Inferior parietal cortex (tissue), 1 donor: ENCODE measurements around the gene SPACA7.

Source experiments
- DNase-seq: peaks from one replicate; pipeline ENCODE4 v3.0.0-alpha.2; 2016; ENCODE audit errors: extremely low spot score

The SPACA7 gene

GRCh38 chr13:112447761-112448603, 71.8 kb downstream of the SPACA7 start:
- no peak for DNase-seq

GRCh38 chr13:112448621-112449544, 72.7 kb downstream of the SPACA7 start:
- DNase-seq: no peak

GRCh38 chr13:112449545-112449930, 73.4 kb downstream of the SPACA7 start:
- no peak for DNase-seq

GRCh38 chr13:112450118-112450903, 74.2 kb downstream of the SPACA7 start:
- no peak for DNase-seq

GRCh38 chr13:112450904-112451240, 74.7 kb downstream of the SPACA7 start:
- no peak for DNase-seq

GRCh38 chr13:112451512-112452379, 75.6 kb downstream of the SPACA7 start:
- DNase-seq: no peak

- DNase-seq: no peak
Observed at GRCh38 chr13:112452380-112453206, 76.4 kb downstream of the SPACA7 start.

GRCh38 chr13:112453207-112453829, 77.2 kb downstream of the SPACA7 start:
- no peak for DNase-seq

GRCh38 chr13:112453874-112454647, 77.9 kb downstream of the SPACA7 start:
- DNase-seq: no peak

- DNase-seq: no peak
Observed at GRCh38 chr13:112454648-112455334, 78.6 kb downstream of the SPACA7 start.

GRCh38 chr13:112455476-112456059, 79.4 kb downstream of the SPACA7 start:
- no peak for DNase-seq

GRCh38 chr13:112456138-112457056, 80.2 kb downstream of the SPACA7 start:
- no peak for DNase-seq

- DNase-seq: no peak
Observed at GRCh38 chr13:112457081-112457480, 80.9 kb downstream of the SPACA7 start.

- DNase-seq: no peak
Observed at GRCh38 chr13:112457485-112457884, 81.3 kb downstream of the SPACA7 start.

GRCh38 chr13:112462408-112462807, 86.3 kb downstream of the SPACA7 start:
- no peak for DNase-seq

- DNase-seq: no peak
Observed at GRCh38 chr13:112464720-112465119, 88.6 kb downstream of the SPACA7 start.
